Vagina (tissue), 2 donors: ENCODE measurements around the gene RAVER2. TPM values are rescaled to one million over a fixed set of nuclear protein-coding genes. Genes with fewer than 3 reads are reported as not detected.

Source experiments
- DNase-seq, 2 donors: peaks; one replicate each; pipeline ENCODE4 v3.0.0-alpha.2; 2017; ENCODE audit errors: extremely low spot score in 2 of 2
- H3K27ac ChIP-seq: fragments of 200-600 bp; sonication (generic); one replicate; pipeline ENCODE4 v1.5.1; 2019
- H3K27me3 ChIP-seq: fragments of 200-600 bp; sonication (generic); one replicate; pipeline ENCODE4 v1.5.1; 2019
- H3K36me3 ChIP-seq, 2 donors: fragments of 200-600 bp; sonication (generic); one replicate each; pipeline ENCODE4 v1.5.1; 2017 to 2019
- H3K4me1 ChIP-seq: fragments of 200-600 bp; sonication (generic); one replicate; pipeline ENCODE4 v1.5.1; 2019
- H3K4me3 ChIP-seq, 2 donors: fragments of 200-600 bp; sonication (generic); 1 replicate in 1 of 2; 2 replicates in 1 of 2; pipeline ENCODE4 v1.5.1; 2016 to 2019
- H3K9me3 ChIP-seq: fragments of 200-600 bp; sonication (generic); one replicate; pipeline ENCODE4 v1.5.1; 2019
- CTCF ChIP-seq, 3 experiments: fragments of 450-650 bp in 2 of 3; fragments of 200-600 bp in 1 of 3; sonication (generic) in 1 of 3; IDR thresholded peaks; one replicate each; pipeline ENCODE4 v1.5.1; 2017 to 2019; ENCODE audit warnings: antibody characterized with exemption in 3 of 3, mild to moderate bottlenecking in 2 of 3, moderate library complexity in 2 of 3
- POLR2A ChIP-seq, 2 donors: fragments of 450-650 bp; IDR thresholded peaks; one replicate each; pipeline ENCODE4 v1.6.1; 2017; ENCODE audit warnings: antibody characterized with exemption in 2 of 2, mild to moderate bottlenecking in 2 of 2, moderate library complexity in 2 of 2
- POLR2AphosphoS5 ChIP-seq, 2 donors: sonication (generic); formaldehyde crosslinking; IDR thresholded peaks; one replicate each; pipeline ENCODE4 v1.9.0; 2017; ENCODE audit warnings: antibody characterized with exemption in 2 of 2, mild to moderate bottlenecking in 2 of 2, low read depth in 1 of 2; ENCODE audit not compliant: insufficient read depth in 1 of 2
- intact Hi-C: fragments of 100-400 bp; cut with DNase I; formaldehyde crosslinking; loops from one replicate; pipeline ENCODE4 v1.15.1; 2023
- total RNA-seq: library from RNA; depleted of rRNA; stranded (reverse); fragments of >200 nt; gene quantifications from one replicate; pipeline ENCODE4 v1.2.3, GENCODE V29; 2016

The RAVER2 gene
- total RNA-seq, 1 donor from 2014 or later, result 15.0 TPM

GRCh38 chr1:64844175-64844574 lies 99.3 kb downstream of the RAVER2 start:
- TF ChIP-seq POLR2A (IDR thresholded peaks at IDR 0.05) (no peak), POLR2AphosphoS5 (IDR thresholded peaks at IDR 0.05; ENCODE audit: insufficient read depth in 1 of 2, low read depth in 1 of 2) (no peak), CTCF (IDR thresholded peaks at IDR 0.05) (no peak)
- H3K4me1 ChIP-seq, result no peaks in the 10 kb centered on the region
- H3K27me3 ChIP-seq, result no peaks in the 10 kb centered on the region
- H3K4me3 ChIP-seq, result no peak overlapping the region
- H3K9me3 ChIP-seq, result no peaks in the 10 kb centered on the region
- DNase-seq, result peak in 1 of 2 donors; percentile 76
- peaks cover 0 to 82% of the 10 kb centered on the region in 2 donors for H3K36me3 ChIP-seq
- H3K27ac ChIP-seq, result no peak overlapping the region
- intact Hi-C loops, result no loop called here

- Histone ChIP-seq H3K36me3 (peaks cover 0 to 82% of the 10 kb centered on the region in 2 donors), H3K9me3 (no peaks in the 10 kb centered on the region), H3K4me1 (no peaks in the 10 kb centered on the region), H3K4me3 (no peak overlapping the region), H3K27me3 (no peaks in the 10 kb centered on the region), H3K27ac (no peak overlapping the region)
- intact Hi-C loops, result no loop called here
- no peak for DNase-seq
- no peak for TF ChIP-seq CTCF (IDR thresholded peaks at IDR 0.05)
- TF ChIP-seq POLR2AphosphoS5 (IDR thresholded peaks at IDR 0.05; ENCODE audit: insufficient read depth in 1 of 2, low read depth in 1 of 2), result no peak
- no peak for TF ChIP-seq POLR2A (IDR thresholded peaks at IDR 0.05)
These were observed 99.7 kb downstream of the RAVER2 start for GRCh38 chr1:64844609-64845008.

- H3K36me3 ChIP-seq, result peaks cover 0 to 82% of the 10 kb centered on the region in 2 donors
- peak in 1 of 2 donors; percentile 47 for DNase-seq
- no peak overlapping the region for H3K4me3 ChIP-seq
- intact Hi-C loops, result no loop called here
- no peaks in the 10 kb centered on the region for H3K4me1 ChIP-seq
- no peaks in the 10 kb centered on the region for H3K9me3 ChIP-seq
- TF ChIP-seq POLR2A (IDR thresholded peaks at IDR 0.05), result no peak
- TF ChIP-seq CTCF (IDR thresholded peaks at IDR 0.05), result no peak
- no peak for TF ChIP-seq POLR2AphosphoS5 (IDR thresholded peaks at IDR 0.05; ENCODE audit: insufficient read depth in 1 of 2, low read depth in 1 of 2)
- H3K27me3 ChIP-seq, result no peaks in the 10 kb centered on the region
- no peak overlapping the region for H3K27ac ChIP-seq
These were observed 101.1 kb downstream of the RAVER2 start for GRCh38 chr1:64845831-64846425.

GRCh38 chr1:64846573-64847430 lies 101.9 kb downstream of the RAVER2 start:
- no peaks in the 10 kb centered on the region for H3K27me3 ChIP-seq
- H3K36me3 ChIP-seq, result peaks cover 0 to 75% of the 10 kb centered on the region in 2 donors
- H3K9me3 ChIP-seq, result no peaks in the 10 kb centered on the region
- H3K4me1 ChIP-seq, result no peaks in the 10 kb centered on the region
- no peak overlapping the region for H3K4me3 ChIP-seq
- intact Hi-C loops, result no loop called here
- peak; percentile 77 to 78 for DNase-seq
- no peak overlapping the region for H3K27ac ChIP-seq
- no peak for TF ChIP-seq CTCF (IDR thresholded peaks at IDR 0.05)
- TF ChIP-seq POLR2AphosphoS5 (IDR thresholded peaks at IDR 0.05; ENCODE audit: insufficient read depth in 1 of 2, low read depth in 1 of 2), result no peak
- no peak for TF ChIP-seq POLR2A (IDR thresholded peaks at IDR 0.05)

GRCh38 chr1:64847666-64848065 lies 102.8 kb downstream of the RAVER2 start:
- Histone ChIP-seq H3K4me1 (no peaks in the 10 kb centered on the region), H3K27me3 (no peaks in the 10 kb centered on the region), H3K4me3 (no peak overlapping the region), H3K27ac (no peak overlapping the region), H3K9me3 (no peaks in the 10 kb centered on the region), H3K36me3 (peaks cover 0 to 74% of the 10 kb centered on the region in 2 donors)
- TF ChIP-seq POLR2A (IDR thresholded peaks at IDR 0.05) (no peak), CTCF (IDR thresholded peaks at IDR 0.05) (no peak), POLR2AphosphoS5 (IDR thresholded peaks at IDR 0.05; ENCODE audit: insufficient read depth in 1 of 2, low read depth in 1 of 2) (no peak)
- intact Hi-C loops, result no loop called here
- DNase-seq, result peak in 1 of 2 donors; percentile 61
